NCI-H2227 (cell line): ENCODE measurements around the gene LHX6.

ENCODE experiments used
- DNase-seq: peaks from one replicate; lab custom pipeline; 2025; ENCODE audit not compliant: unreplicated experiment; lab: John Stamatoyannopoulos, UW

LHX6 gene

GRCh38 chr9:122158202-122158601 is 70.6 kb downstream of the LHX6 start:
- peak; percentile 23 for DNase-seq

GRCh38 chr9:122155796-122156195 is 73.0 kb downstream of the LHX6 start:
- DNase-seq: no peak
